CD4-positive, alpha-beta T cell treated with Interleukin-17A for 4 hours (primary cell): ENCODE data around the gene WWC1.

Experiments used
- DNase-seq: peaks from one replicate; pipeline ENCODE4 v3.0.0-alpha.2; 2020; ENCODE audit warnings: mixed read lengths

WWC1 gene

DNA sequence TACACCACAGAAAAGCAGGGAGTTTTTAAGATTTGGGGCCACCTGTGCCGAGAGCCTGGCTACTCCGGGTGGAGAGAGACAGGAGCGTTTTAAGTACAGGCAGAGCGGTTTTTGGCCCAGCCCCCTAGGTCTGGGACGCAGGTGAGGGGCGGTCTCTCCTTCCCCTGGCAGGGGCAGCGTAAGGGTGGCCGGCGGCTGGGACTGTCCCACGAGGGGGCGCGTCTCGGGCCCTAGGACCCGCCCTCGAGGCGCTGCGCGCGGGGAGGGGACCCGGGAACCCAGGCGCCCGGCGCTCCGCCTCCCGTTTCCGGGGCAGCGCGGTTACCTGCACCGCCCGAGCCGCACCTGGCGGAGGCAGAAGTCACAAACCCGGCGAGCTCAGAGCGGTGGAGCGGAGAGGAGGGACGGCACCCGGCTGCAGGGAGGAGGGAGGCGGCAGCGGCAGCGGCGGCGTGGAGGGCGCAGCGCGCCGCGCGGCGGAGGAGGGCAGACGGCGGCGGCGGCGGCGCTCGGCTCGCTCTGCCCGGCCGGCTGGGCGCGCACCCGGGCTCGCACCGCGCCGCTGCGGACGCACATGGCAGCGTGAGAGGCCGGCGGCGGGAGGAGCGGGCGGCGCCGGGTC, at the start of gene WWC1:
Gene WWC1 (plus strand): TSS at position 304 of the 622 bp plus-strand sequence. CDS start 508 bp downstream, outside the sequence.
- DNase-seq = peak; percentile 62

GRCh38 chr5:168244838-168245559, 46.4 kb upstream of the WWC1 start:
- DNase-seq = no peak

DNA sequence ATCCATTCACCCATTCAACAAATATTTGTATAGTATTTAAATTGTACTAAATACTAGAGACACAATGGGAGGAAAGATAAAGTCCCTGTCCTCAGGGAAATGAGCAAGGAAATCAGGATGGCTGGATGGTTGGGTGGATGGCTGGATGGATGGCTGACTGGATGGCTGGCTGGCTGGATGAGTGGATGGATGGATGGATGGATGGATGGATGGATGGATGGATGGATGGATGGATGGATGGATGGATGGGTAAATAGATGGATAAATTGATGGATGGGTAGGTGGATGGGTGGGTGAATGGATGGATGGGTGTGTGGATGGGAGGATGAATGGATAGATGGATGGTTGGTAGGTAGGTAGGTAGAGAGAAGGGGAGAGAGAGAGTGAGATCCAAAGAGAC, 41.5 kb upstream of the WWC1 start:
- DNase-seq = no peak

DNA sequence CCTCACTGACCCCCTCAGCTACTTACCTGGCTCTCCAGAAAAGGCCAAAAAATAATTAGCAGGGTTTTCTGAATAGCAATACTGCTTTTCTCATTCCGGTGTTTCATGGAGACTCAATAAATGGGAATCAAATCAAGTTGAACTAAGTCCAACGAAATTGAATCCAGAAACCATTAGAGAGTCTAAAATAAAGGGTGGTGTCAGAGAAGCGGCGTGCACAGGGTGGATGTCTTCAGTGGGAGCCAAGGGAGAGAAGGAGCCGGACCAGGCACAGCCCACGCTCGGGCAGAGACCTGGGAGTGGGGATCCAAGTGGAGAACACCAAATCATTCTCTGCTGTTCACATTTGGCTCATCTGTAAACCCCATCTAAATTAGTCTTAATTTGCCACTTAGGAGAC, 40.2 kb upstream of the WWC1 start:
- no peak for DNase-seq

- no peak for DNase-seq
Observed at GRCh38 chr5:168254013-168254693, 37.3 kb upstream of the WWC1 start.

DNA sequence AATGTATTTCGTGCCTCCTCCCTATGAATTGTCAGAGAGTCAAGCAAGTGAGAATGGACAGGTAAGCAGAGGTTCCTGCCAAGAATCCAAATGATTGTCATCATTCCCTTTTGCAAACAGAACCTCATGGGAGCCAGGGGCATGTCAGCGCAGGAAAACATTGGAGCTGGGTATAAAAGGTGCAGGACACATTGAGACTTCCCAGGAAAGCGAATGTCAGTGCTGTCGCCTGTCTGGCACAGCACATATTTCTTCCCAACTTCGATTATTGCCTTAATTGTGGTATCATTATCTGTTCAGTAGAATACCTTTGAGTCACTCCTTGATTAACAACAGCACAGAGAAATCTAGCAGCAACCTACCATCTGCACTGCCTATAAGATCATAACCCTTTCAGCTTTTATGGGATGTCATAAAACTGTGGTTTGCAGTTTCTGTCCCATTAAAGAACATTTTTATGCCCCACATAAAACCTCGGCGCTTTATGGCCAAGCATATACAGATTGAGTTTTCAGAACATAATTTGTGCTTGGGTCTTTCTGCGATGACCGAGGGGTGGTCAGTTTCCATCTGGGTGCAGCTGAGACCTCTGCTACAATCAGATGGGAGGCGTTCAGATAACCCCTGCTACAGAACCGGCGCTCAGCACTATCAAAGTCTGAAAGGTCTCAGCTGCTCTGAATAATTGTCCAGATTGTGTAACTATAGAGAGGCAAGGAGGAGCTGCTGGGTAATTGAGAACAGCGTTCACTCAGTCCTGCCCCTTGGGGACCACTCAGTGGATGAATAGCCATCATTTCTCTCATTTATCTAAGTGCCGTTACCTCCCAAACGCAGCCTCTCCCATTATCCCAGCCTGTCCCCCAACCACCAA, 30.9 kb upstream of the WWC1 start:
- no peak for DNase-seq

GRCh38 chr5:168261227-168261571, 30.2 kb upstream of the WWC1 start:
- no peak for DNase-seq

DNA sequence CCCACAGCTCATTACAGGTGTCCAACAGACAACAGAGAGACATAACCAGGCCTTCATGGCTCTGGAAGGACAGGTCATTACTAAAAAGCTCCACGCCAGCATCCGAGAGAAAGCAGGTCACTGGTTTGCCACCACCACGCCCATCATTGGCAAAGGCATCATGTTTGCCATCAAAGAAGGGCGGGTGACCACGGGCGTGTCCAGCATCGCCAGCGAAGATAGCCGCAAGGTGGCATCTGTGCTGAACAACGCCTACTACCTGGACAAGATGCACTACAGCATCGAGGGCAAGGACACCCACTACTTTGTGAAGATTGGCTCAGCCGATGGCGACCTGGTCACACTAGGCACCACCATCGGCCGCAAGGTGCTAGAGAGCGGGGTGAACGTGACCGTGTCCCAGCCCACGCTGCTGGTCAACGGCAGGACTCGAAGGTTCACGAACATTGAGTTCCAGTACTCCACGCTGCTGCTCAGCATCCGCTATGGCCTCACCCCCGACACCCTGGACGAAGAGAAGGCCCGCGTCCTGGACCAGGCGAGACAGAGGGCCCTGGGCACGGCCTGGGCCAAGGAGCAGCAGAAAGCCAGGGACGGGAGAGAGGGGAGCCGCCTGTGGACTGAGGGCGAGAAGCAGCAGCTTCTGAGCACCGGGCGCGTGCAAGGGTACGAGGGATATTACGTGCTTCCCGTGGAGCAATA, 29.3 kb upstream of the WWC1 start:
- no peak for DNase-seq

GRCh38 chr5:168263121-168263520, 28.3 kb upstream of the WWC1 start:
- no peak for DNase-seq

DNA sequence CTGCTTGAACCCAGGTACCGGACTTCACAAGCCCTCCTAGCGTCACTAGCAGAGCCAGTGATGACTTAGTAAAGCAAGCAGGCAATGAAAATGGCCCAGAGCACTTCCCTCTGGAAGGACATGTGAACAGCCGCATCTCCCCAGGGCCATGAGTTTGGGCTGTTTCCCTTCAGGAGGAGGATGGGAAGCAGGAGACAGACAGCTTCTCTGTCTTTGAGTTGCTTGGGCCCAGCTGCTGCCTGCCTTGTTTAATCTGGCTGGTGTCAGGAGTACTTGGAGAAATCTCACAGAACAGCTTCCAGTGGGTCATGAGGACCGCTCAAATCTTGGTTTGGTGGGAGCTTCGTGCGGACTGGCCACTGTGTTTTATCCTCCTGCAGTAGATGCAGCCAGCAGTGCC, 25.4 kb upstream of the WWC1 start:
- DNase-seq = no peak

DNA sequence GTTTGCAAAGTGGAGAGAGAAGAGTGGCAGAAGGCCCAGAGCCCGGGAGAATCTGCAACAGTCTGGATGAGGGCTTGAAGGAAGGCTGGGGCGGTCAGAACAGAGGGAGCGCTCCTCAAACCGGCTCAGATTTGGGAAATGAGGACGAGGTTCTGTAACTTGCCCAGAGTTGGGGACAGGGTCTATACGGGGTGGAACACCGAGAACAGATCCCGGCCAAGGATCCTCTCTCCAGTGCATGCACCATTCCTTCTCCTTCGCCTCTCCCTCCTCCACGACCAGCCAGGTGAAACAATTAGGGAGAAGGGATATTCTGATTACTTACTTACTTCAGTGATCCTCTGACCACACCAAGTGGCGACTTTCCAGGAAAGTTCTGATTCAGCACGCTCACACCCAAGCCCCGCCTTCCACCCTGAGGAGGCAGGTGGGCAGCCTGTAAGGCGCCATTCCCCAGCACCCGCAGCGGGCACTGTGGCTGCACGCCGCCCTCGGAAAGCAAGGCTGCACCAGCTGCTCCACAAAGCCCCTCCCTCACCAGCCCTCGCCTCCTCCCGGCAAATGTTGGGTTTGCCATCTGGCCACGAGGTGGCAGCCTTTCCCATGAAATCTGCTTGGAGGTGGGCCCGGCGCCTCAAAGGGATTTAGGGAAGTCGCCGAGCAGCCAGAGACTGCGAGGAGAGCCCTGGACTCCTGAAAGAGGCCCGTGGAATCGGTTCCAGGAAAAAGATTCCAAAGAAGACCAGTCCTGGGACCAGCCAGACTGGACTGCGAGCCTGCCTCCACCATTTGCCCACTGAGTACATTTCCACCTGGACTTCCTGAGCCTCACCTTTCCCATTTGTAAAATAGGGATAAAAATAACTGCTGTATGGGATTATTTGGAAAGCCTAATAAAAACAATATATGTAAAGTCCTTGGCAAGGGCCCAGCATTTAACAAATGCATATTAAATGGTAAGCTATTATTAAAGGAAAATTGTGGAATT, 22.2 kb upstream of the WWC1 start:
- peak; percentile 65 for DNase-seq

- no peak for DNase-seq
Observed at GRCh38 chr5:168269937-168270330, 21.5 kb upstream of the WWC1 start.

- DNase-seq = no peak
Observed at GRCh38 chr5:168270476-168270875, 21.0 kb upstream of the WWC1 start.

DNA sequence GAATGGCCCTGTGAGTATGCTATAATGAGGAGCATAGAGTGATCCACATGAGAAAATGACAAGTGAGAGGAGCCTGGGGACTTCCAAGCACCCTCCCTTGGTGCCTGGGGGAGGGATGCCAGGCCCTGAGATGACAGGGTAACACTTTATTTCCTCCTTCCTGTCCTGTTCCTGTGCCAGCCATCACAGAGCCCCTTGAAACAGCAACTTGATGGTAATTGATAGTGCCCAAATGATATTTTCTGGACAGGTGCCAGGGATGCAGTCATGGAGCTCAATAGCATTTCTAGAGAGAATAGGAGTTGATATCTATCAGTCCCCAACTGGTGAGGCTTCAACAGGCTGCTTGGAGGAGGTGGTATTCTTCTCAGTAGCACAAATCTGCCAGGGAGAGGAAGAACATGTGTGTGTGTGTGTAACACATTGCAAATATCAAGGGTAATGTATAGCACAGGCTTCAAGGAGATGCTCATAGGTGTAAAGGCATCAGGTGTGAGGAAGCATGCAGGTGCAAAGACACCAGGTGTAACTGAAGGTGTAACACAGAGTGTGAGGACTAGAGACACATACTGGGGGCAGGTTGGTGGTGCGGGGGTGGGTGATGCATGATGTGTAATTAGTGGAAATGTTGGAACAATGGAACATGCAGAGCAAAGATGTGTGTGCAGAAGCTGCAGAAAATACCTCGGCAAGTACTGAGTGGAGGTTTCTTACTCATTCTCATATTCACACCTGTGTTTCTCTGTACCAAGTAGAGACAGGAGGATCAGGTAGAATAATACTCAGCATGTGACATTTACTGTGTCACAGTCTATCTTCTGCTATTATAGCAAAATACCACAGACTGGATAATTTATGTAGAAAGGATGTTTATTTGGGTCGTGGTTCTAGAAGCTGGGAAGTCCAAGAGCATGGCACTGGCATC, 18.1 kb upstream of the WWC1 start:
- no peak for DNase-seq

- no peak for DNase-seq
Observed at GRCh38 chr5:168274406-168274805, 17.0 kb upstream of the WWC1 start.

DNA sequence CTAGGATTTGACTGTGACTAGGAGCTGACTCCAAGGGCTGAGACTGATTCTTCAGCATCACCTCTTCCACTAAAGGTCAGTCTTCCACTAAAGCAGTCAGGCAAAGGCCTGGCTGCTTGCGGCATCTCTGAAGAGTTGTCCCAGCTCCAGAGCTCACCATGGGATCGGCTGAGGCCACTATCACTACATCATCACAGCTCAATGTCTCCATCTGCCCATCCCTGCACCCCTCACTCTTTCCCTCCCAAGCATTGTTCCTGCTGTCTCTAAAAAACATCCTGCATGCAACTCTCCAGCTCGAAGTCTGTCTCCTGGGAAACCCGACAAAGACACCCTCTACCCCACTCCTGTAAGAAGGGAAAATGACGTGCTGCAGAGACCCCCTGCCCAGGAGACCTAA, 15.5 kb upstream of the WWC1 start:
- DNase-seq = no peak

DNA sequence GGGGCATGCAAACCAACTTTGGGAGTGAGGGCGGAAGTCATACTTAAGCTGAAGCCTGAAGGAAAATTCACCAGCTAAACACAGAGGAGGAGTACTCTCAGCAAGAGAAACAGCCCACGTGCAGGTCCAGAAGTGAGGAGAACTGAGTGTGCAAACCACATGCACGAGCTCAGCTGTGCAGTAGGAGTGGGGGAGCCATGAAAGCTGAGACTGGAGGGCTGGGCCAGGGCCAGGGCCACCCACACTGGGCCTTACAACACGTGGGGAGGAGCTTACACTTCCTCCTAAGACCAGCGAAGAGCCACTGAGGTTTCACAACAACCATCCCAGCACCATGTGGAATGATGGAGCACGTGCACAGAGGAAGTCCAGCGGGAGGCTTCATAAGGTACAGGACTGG, 9.3 kb upstream of the WWC1 start:
- no peak for DNase-seq

DNA sequence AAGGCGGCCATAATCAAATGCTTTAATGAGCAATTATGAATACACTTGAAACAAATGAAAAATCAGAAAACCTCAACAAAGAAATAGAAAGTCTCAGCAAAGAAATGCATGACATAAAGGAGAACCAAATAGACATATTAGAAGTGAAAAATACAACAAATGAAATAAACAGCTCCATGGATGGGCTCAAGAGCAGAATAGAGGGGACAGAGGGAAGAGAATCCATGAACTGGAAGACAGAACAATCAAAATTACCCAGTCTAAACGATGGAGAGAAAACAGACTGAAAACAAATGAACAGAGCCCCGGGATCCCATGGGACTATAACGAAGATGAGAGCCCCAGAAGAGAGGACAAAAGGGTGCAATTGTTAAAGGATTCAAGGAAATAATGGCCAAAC, 6.6 kb upstream of the WWC1 start:
- DNase-seq = no peak

DNA sequence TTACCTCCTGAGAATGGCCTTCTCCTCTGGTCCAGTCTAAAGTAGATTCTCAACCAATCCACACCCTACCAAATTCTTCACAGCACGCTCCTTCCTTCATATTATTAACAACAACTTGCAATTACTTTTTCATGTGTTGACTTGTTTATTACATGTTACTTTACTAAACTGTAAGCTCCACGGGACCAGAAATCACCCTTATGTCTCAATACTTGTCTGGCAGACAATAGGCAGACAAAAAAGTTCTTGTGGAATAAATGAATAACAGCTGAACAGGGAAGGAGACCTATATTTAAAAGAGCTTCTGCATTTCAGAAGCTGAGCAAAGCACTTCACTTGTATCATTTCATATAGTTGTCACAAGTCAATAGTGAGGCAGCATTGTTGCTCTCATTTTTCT, 5.7 kb upstream of the WWC1 start:
- no peak for DNase-seq

- DNase-seq = no peak
Observed at GRCh38 chr5:168286386-168286785, 5.1 kb upstream of the WWC1 start.
